HCT116 (cell line): ENCODE data around the gene PHB1. TPM values are rescaled to one million over a fixed set of nuclear protein-coding genes. Genes with fewer than 3 reads are reported as not detected.

Source experiments
- ATAC-seq: fragments of 200-7000 bp; cut with Tn5 transposase; 2 replicates; pipeline ENCODE4 v1.9.1; 2020; ENCODE audit warnings: mild to moderate bottlenecking, moderate library complexity
- BruUV-seq: library from RNA; stranded (reverse); fragments of 400-500 nt; replicated peaks from 2 replicates; lab custom pipeline; 2021; lab: Mats Ljungman, UMichigan
- CTCF ChIA-PET: fragments of 300-600 bp; sonication (Branson Sonifier 250); formaldehyde crosslinking; loops from one replicate; lab custom pipeline; 2021; ENCODE audit warnings: antibody characterized with exemption; lab: Charles Lee
- POLR2A ChIA-PET: fragments of 300-600, 350-600 bp; sonication (Branson Sonifier 250); formaldehyde crosslinking; loops from one replicate; lab custom pipeline; 2021; ENCODE audit warnings: antibody characterized with exemption; lab: Charles Lee
- RAD21 ChIA-PET, 2 experiments: fragments of 300-600 bp; sonication (Branson Sonifier 250); formaldehyde crosslinking; loops; one replicate each; lab custom pipeline; 2023; ENCODE audit warnings: low total read pairs in 2 of 2; ENCODE audit not compliant: uncharacterized antibody in 2 of 2, unreplicated experiment in 2 of 2, low non-redundant PET in 1 of 2; lab: Charles Lee
- DNase-seq: peaks from one replicate; pipeline ENCODE4 v3.0.0-alpha.2; 2010; ENCODE audit warnings: low read depth, low spot score
- H2AFZ ChIP-seq: fragments of 200-600 bp; shearing (Covaris generic), sonication (generic); 2 replicates; pipeline ENCODE4 v1.6.1; 2017; ENCODE audit warnings: low read depth, mixed run types, mixed read lengths, antibody characterized with exemption, low read length; ENCODE audit not compliant: poor library complexity, severe bottlenecking
- H3K27ac ChIP-seq: 2 replicates; pipeline ENCODE4 v1.5.1; 2012; ENCODE audit warnings: low read depth, low read length
- H3K27me3 ChIP-seq: fragments of 200-600 bp; sonication (generic); 2 replicates; pipeline ENCODE4 v1.6.1; 2016; ENCODE audit warnings: mixed run types, low read length, mixed read lengths; ENCODE audit not compliant: insufficient read depth
- H3K36me3 ChIP-seq, 2 experiments: fragments of 200-500 bp in 1 of 2; fragments of 200-600 bp in 1 of 2; sonication (Bioruptor generic) in 1 of 2; sonication (generic) in 1 of 2; 2 replicates each; pipeline versions ENCODE4 v1.5.1 to v1.6.1; 2014 to 2016; ENCODE audit warnings: low read length in 2 of 2, inconsistent platforms in 1 of 2, mixed read lengths in 1 of 2, mixed run types in 1 of 2; ENCODE audit not compliant: insufficient read depth in 2 of 2, control insufficient read depth in 1 of 2
- H3K4me1 ChIP-seq, 2 experiments: fragments of 200-600 bp in 1 of 2; sonication (generic) in 1 of 2; 2 replicates each; pipeline versions ENCODE4 v1.5.1 to v1.6.1; 2012 to 2017; ENCODE audit warnings: low read length in 2 of 2, inconsistent platforms in 1 of 2, mild to moderate bottlenecking in 1 of 2, mixed read lengths in 1 of 2, mixed run types in 1 of 2, moderate library complexity in 1 of 2; ENCODE audit not compliant: insufficient read depth in 2 of 2, control insufficient read depth in 1 of 2
- H3K4me2 ChIP-seq: fragments of 200-600 bp; sonication (generic); 2 replicates; pipeline ENCODE4 v1.6.1; 2017; ENCODE audit warnings: mixed run types, low read length, mixed read lengths
- H3K4me3 ChIP-seq, 2 experiments: fragments of 200-600 bp in 1 of 2; sonication (generic) in 1 of 2; replicated peaks in 1 of 2; 2 replicates each; pipeline ENCODE4 v1.5.1; 2011 to 2016; ENCODE audit warnings: low read length in 2 of 2, control low read depth in 1 of 2, low read depth in 1 of 2, mild to moderate bottlenecking in 1 of 2, mixed read lengths in 1 of 2, mixed run types in 1 of 2
- H3K79me2 ChIP-seq: fragments of 200-600 bp; sonication (generic); 2 replicates; pipeline ENCODE4 v1.6.1; 2017; ENCODE audit warnings: mild to moderate bottlenecking, mixed run types, low read length, moderate library complexity, mixed read lengths; ENCODE audit not compliant: insufficient read depth
- H3K9ac ChIP-seq: fragments of 200-600 bp; sonication (generic); 2 replicates; pipeline ENCODE4 v1.6.1; 2016; ENCODE audit warnings: low read length, mixed read lengths
- H3K9me2 ChIP-seq: fragments of 200-600 bp; sonication (generic), shearing (Covaris generic); 2 replicates; pipeline ENCODE4 v1.6.1; 2017; ENCODE audit warnings: mixed run types, mild to moderate bottlenecking, moderate library complexity; ENCODE audit not compliant: insufficient read depth
- H3K9me3 ChIP-seq, 2 experiments: fragments of 200-500 bp in 1 of 2; fragments of 200-600 bp in 1 of 2; sonication (Bioruptor generic) in 1 of 2; sonication (generic) in 1 of 2; 2 replicates each; pipeline ENCODE4 v1.6.1; 2014 to 2017; ENCODE audit warnings: low read length in 2 of 2, mixed read lengths in 2 of 2, inconsistent platforms in 1 of 2, low read depth in 1 of 2, mild to moderate bottlenecking in 1 of 2, mixed run types in 1 of 2, moderate library complexity in 1 of 2; ENCODE audit not compliant: control insufficient read depth in 1 of 2, insufficient read depth in 1 of 2
- H4K20me1 ChIP-seq: fragments of 200-600 bp; sonication (generic), shearing (Covaris generic); 2 replicates; pipeline ENCODE4 v1.6.1; 2017; ENCODE audit warnings: mixed run types, mild to moderate bottlenecking, moderate library complexity; ENCODE audit not compliant: insufficient read depth
- CBX3 ChIP-seq: IDR thresholded peaks from 2 replicates; pipeline ENCODE4 v1.6.1; 2012; ENCODE audit warnings: low read depth
- CEBPB ChIP-seq: IDR thresholded peaks from 2 replicates; pipeline ENCODE4 v1.6.1; 2012; ENCODE audit warnings: low read depth
- CTCF ChIP-seq, 3 experiments: fragments of 200-600 bp in 1 of 3; sonication (generic) in 1 of 3; IDR thresholded peaks in 2 of 3; conservative IDR thresholded peaks in 1 of 3; 2 replicates each; pipeline ENCODE4 v1.5.1; 2012 to 2017; ENCODE audit warnings: low read depth in 2 of 3, low read length in 2 of 3, antibody characterized with exemption in 1 of 3, borderline replicate concordance in 1 of 3, control low read depth in 1 of 3, mild to moderate bottlenecking in 1 of 3, mixed read lengths in 1 of 3, mixed run types in 1 of 3, moderate library complexity in 1 of 3; ENCODE audit not compliant: insufficient read depth in 1 of 3
- EGR1 ChIP-seq: IDR thresholded peaks from 2 replicates; pipeline ENCODE4 v1.6.1; 2012; ENCODE audit warnings: low read depth
- ELF1 ChIP-seq: IDR thresholded peaks from 2 replicates; pipeline ENCODE4 v1.6.1; 2012; ENCODE audit warnings: low read depth, borderline replicate concordance
- EZH2phosphoT487 ChIP-seq: fragments of 200-600 bp; IDR thresholded peaks from 2 replicates; pipeline ENCODE4 v1.6.1; 2018; ENCODE audit warnings: antibody characterized with exemption, borderline replicate concordance
- JUND ChIP-seq: IDR thresholded peaks from 2 replicates; pipeline ENCODE4 v1.6.1; 2012
- POLR2A ChIP-seq: IDR thresholded peaks from 2 replicates; pipeline ENCODE4 v1.7.0; 2011; ENCODE audit warnings: borderline replicate concordance; ENCODE audit not compliant: insufficient read depth, insufficient read length; ENCODE audit errors: extremely low read depth
- POLR2AphosphoS5 ChIP-seq: IDR thresholded peaks from 2 replicates; pipeline ENCODE4 v1.6.1; 2011; ENCODE audit warnings: mild to moderate bottlenecking, low read depth, low read length, moderate library complexity
- REST ChIP-seq: IDR thresholded peaks from 2 replicates; pipeline ENCODE4 v1.6.1; 2012; ENCODE audit warnings: low read depth
- SIN3A ChIP-seq: IDR thresholded peaks from 2 replicates; pipeline ENCODE4 v1.6.1; 2012; ENCODE audit warnings: low read depth
- SP1 ChIP-seq: IDR thresholded peaks from 2 replicates; pipeline ENCODE4 v1.6.1; 2012; ENCODE audit warnings: low read depth
- TCF7L2 ChIP-seq: IDR thresholded peaks from 2 replicates; pipeline ENCODE4 v1.7.0; 2011; ENCODE audit warnings: borderline replicate concordance, inconsistent platforms; ENCODE audit not compliant: insufficient read depth, insufficient read length; ENCODE audit errors: extremely low read depth
- YY1 ChIP-seq: IDR thresholded peaks from 2 replicates; pipeline ENCODE4 v1.6.1; 2011; ENCODE audit warnings: low read length, low read depth, moderate library complexity, mild to moderate bottlenecking; ENCODE audit not compliant: insufficient replicate concordance; ENCODE audit errors: extremely low read depth
- ZFX ChIP-seq: fragments of 450-650 bp; IDR thresholded peaks from 2 replicates; pipeline ENCODE4 v1.6.1; 2017
- ZNF274 ChIP-seq: fragments of 200-500 bp; sonication (Bioruptor generic); IDR thresholded peaks from 2 replicates; pipeline ENCODE4 v1.6.1; 2014; ENCODE audit warnings: mild to moderate bottlenecking, low read depth, low read length, inconsistent platforms
- intact Hi-C: fragments of 100-400 bp; cut with micrococcal nuclease; formaldehyde crosslinking; loops from 2 replicates; pipeline ENCODE4 v1.10.0; 2022
- total RNA-seq: library from RNA; stranded (reverse); gene quantifications from one replicate; pipeline ENCODE4 v1.2.1, GENCODE V29; 2021; ENCODE audit not compliant: unreplicated experiment
- TF ChIP-seq, protein P1 (sequence below): IDR thresholded peaks from 2 replicates; pipeline ENCODE4 v1.6.1; 2012

PHB1 gene
- total RNA-seq, 1 experiment from 2014 or later = 534 TPM

- no peak for DNase-seq
- no peak overlapping the region for H3K27ac ChIP-seq
- TF ChIP-seq SIN3A = no peak
- POLR2A ChIA-PET = no interaction called here
- H3K4me1 ChIP-seq = no peaks in the 10 kb centered on the region
- no peaks in the 10 kb centered on the region for H3K36me3 ChIP-seq
- no peak overlapping the region for H3K4me2 ChIP-seq
- no peaks in the 10 kb centered on the region for H3K9me2 ChIP-seq
- H3K9me3 ChIP-seq = no peaks in the 10 kb centered on the region
- no TSS peak for BruUV-seq
- no peak overlapping the region for H3K9ac ChIP-seq
- RAD21 ChIA-PET = no interaction called here
- H3K79me2 ChIP-seq = no peaks in the 10 kb centered on the region
- ATAC-seq = no peak
- intact Hi-C loops = no loop called here
- H4K20me1 ChIP-seq = no peaks in the 10 kb centered on the region
- H3K27me3 ChIP-seq = no peaks in the 10 kb centered on the region
- H2AFZ ChIP-seq = no peak overlapping the region
- H3K4me3 ChIP-seq = no peak overlapping the region
- CTCF ChIA-PET = interaction anchor here (1.5 kb wide), 1 partner anchor 8 kb away, joined by 6 read pairs; no protein-coding TSS in a partner anchor
These were observed 34.8 kb downstream of the PHB1 start for GRCh38 chr17:49379926-49380325.

DNA sequence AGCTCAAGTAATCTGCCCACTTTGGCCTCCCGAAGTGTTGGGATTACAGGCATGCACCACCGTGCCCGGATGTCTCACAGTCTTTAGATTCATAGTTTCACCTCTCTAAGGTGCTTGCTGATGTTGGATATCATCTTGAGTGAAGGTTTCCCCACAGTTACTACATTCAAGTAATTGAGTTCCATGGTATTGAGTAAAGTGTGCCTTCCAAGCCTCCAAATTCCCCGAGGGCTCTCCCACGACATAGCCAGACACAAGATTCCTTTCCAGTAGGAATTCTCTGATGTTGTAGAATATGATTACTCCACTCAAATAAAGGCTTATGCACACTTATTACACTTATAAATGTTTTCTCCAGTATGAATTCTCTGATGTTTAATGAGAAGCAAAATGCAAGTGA lies 36.4 kb downstream of the PHB1 start:
- Histone ChIP-seq H4K20me1 (no peaks in the 10 kb centered on the region), H3K27me3 (no peaks in the 10 kb centered on the region), H3K9ac (no peak overlapping the region), H3K9me2 (no peaks in the 10 kb centered on the region), H3K79me2 (no peaks in the 10 kb centered on the region), H3K4me1 (no peaks in the 10 kb centered on the region), H3K9me3 (no peaks in the 10 kb centered on the region), H3K4me2 (no peak overlapping the region), H3K4me3 (no peak overlapping the region), H2AFZ (no peak overlapping the region), H3K36me3 (no peaks in the 10 kb centered on the region), H3K27ac (no peak overlapping the region)
- CTCF ChIA-PET = no interaction called here
- POLR2A ChIA-PET = no interaction called here
- RAD21 ChIA-PET = no interaction called here
- DNase-seq (no peak), ATAC-seq (no peak)
- no TSS peak for BruUV-seq
- intact Hi-C loops = no loop called here
- TF ChIP-seq YY1 (no peak), CBX3 (no peak), SIN3A (no peak), ELF1 (no peak), ZFX (no peak), POLR2A (no peak), TCF7L2 (no peak), EZH2phosphoT487 (no peak), EGR1 (no peak), ZNF274 (no peak), SP1 (no peak), REST (no peak), JUND (no peak), CEBPB (no peak), POLR2AphosphoS5 (no peak), CTCF (IDR thresholded peaks at IDR 0.05 in 2 of 3, conservative IDR thresholded peaks at IDR 0.05 in 1 of 3; ENCODE audit: borderline replicate concordance in 1 of 3, insufficient read depth in 1 of 3, low read depth in 2 of 3, low read length in 2 of 3) (no peak)
- TF ChIP-seq, protein P1, sequence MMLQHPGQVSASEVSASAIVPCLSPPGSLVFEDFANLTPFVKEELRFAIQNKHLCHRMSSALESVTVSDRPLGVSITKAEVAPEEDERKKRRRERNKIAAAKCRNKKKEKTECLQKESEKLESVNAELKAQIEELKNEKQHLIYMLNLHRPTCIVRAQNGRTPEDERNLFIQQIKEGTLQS = no peak
